ENCODE data around the gene STIM1.

DNA sequence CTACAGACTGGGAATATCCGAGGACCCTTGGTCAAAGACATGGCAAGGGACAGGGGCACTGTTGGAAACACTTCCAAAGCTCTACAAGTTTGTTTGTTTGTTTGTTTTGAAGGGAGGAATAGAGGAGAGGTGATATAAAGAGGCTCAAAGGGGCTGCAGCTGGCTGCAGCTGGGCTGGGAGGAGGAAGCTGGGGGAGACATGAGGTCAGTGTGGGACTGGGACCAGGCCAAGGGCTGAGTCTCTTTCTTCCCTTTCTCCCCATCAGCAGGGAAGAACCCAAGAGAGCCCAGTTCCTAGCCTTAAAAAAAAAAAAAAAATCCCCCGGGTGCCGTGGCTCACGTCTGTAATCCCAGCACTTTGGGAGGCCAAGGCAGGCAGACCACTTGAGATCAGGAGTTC lies 19.7 kb upstream of the STIM1 start:
- TF ChIP-seq ZFP30 (CRISPR knock-in tag; IDR thresholded peaks at IDR 0.05) (no peak), CSDC2 (CRISPR knock-in tag; IDR thresholded peaks at IDR 0.05) (no peak), GLIS3 (CRISPR knock-in tag; IDR thresholded peaks at IDR 0.05) (no peak), PATZ1 (CRISPR knock-in tag; IDR thresholded peaks at IDR 0.05; ENCODE audit: borderline replicate concordance) (no peak), ZFP3 (CRISPR knock-in tag; IDR thresholded peaks at IDR 0.05) (no peak), TCF4 (CRISPR knock-in tag; IDR thresholded peaks at IDR 0.05; ENCODE audit: borderline replicate concordance) (no peak), ARNTL (CRISPR knock-in tag; IDR thresholded peaks at IDR 0.05; ENCODE audit: borderline replicate concordance, low read depth) (no peak), ZNF8 (CRISPR knock-in tag; IDR thresholded peaks at IDR 0.05) (no peak), TOX (CRISPR knock-in tag; IDR thresholded peaks at IDR 0.05; ENCODE audit: borderline replicate concordance) (no peak), RARB (CRISPR knock-in tag; IDR thresholded peaks at IDR 0.05) (no peak), PPARA (CRISPR knock-in tag; IDR thresholded peaks at IDR 0.05; ENCODE audit: borderline replicate concordance) (no peak), CREB5 (CRISPR knock-in tag; IDR thresholded peaks at IDR 0.05; ENCODE audit: low read depth) (no peak), BACH2 (CRISPR knock-in tag; IDR thresholded peaks at IDR 0.05; ENCODE audit: borderline replicate concordance) (no peak)
- TF ChIP-seq, protein P1, sequence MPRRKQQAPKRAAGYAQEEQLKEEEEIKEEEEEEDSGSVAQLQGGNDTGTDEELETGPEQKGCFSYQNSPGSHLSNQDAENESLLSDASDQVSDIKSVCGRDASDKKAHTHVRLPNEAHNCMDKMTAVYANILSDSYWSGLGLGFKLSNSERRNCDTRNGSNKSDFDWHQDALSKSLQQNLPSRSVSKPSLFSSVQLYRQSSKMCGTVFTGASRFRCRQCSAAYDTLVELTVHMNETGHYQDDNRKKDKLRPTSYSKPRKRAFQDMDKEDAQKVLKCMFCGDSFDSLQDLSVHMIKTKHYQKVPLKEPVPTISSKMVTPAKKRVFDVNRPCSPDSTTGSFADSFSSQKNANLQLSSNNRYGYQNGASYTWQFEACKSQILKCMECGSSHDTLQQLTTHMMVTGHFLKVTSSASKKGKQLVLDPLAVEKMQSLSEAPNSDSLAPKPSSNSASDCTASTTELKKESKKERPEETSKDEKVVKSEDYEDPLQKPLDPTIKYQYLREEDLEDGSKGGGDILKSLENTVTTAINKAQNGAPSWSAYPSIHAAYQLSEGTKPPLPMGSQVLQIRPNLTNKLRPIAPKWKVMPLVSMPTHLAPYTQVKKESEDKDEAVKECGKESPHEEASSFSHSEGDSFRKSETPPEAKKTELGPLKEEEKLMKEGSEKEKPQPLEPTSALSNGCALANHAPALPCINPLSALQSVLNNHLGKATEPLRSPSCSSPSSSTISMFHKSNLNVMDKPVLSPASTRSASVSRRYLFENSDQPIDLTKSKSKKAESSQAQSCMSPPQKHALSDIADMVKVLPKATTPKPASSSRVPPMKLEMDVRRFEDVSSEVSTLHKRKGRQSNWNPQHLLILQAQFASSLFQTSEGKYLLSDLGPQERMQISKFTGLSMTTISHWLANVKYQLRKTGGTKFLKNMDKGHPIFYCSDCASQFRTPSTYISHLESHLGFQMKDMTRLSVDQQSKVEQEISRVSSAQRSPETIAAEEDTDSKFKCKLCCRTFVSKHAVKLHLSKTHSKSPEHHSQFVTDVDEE (CRISPR knock-in tag; IDR thresholded peaks at IDR 0.05): no peak

Measured in SK-N-SH treated with all-trans-retinoic acid at 6 μM for 48 hours (cell line).